HG03442 (cell line): ENCODE results near the gene KCNAB2.

Experiments
- ATAC-seq: cut with Tn5 transposase; IDR thresholded peaks from one replicate; pipeline ENCODE4 v1.9.1; 2021; ENCODE audit warnings: mild to moderate bottlenecking, moderate library complexity; ENCODE audit not compliant: unreplicated experiment

KCNAB2 gene

DNA sequence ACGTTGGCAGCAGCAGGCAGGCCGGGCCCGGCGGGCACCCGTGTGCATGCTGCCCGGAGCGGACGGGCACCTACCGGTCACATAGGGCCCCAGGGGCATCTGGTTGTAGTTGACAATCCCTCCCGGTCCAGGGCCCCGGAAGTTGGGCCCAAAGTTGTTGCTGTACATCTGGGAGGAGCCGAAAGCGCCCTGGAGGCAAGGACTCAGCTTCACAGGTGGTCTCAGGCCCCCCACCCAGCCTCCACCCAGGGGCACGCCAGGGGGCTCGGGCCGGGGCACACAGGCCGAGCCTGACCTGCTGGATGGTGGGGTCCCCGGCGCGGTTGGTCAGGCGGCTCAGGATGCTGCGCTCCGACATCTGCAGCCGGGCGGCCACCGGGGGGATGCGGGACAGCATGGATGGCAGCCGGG is 60.6 kb downstream of the KCNAB2 start:
- ATAC-seq, result no peak

DNA sequence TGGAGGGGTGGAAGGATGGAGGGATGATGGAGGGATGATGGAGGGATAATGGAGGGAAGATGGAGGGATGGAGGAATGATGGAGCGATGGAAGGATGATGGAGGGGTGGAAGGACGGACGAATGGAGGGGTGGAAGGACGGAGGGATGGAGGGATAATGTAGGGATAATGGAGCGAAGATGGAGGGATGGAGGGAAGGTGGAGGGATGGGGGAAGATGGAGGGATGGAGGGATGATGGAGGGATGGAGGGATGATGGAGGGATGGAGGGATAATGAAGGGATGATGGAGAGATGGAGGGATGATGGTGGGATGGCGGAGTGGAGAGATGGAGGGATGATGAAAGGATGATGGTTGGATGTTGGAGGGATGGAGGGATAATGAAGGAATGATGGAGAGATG is 61.3 kb downstream of the KCNAB2 start:
- no peak for ATAC-seq

- no peak for ATAC-seq
Observed at GRCh38 chr1:6107409-6108356, 62.0 kb downstream of the KCNAB2 start.

DNA sequence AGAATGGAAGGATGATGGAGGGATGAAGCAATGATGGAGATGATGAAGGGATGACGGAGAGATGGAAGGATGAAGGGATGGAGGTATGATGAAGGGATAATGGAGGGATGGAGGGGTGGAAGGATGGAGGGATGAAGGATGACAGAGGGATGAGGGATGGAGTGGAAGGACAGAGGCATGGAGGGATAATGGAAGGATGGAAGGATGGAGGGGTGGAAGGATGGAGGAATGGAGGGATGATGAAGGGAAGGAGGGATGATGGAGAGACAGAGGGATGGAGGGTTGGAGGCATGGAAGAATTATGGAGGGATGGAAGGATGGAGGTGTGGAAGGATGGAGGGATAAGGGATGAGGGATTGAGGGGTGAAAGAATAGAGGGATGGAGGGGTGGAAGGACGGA is 62.8 kb downstream of the KCNAB2 start:
- no peak for ATAC-seq

- ATAC-seq, result no peak
Observed at GRCh38 chr1:6108937-6109614, 63.4 kb downstream of the KCNAB2 start.

DNA sequence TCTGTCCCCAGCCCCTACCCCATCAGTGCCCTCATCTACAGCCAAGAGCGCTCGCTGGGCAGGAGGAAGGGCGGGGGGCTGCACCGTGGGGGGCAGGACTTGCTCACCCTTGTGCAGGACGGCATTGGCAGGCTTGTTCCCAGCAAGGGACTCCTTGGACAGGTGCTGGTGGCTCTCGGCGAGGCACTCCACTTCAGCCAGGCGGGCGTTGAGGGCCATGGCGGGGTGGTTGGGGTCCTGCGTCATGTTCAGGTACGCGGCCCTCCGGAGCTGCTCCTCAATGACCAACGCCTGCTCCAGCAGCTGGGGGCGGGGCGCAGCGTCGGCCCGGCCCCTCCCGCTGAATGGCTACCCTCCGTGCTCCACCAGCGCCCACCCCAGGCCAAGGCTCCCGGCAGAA is 64.0 kb downstream of the KCNAB2 start:
- no peak for ATAC-seq

DNA sequence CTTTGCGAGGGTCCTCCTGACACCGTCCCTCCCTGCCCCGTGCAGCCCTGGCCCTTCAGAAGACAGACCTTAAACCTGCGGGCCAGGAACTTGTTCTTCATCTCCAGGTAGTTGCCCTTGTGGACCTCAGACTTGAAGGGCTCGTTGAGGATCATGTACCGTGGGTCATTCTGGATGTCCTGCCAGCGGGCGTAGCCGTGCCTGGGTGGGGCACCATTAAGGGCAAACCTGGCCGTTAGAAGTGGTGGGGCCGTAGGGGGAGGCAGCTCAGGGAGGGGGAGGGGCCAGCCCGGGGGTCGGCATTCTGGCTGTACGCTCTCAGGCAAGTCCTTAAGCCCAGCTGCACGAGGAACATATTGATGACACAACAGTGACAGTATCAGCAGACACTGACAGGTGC is 64.6 kb downstream of the KCNAB2 start:
- ATAC-seq, result no peak

- no peak for ATAC-seq
Observed at GRCh38 chr1:6111571-6111970, 65.9 kb downstream of the KCNAB2 start.

DNA sequence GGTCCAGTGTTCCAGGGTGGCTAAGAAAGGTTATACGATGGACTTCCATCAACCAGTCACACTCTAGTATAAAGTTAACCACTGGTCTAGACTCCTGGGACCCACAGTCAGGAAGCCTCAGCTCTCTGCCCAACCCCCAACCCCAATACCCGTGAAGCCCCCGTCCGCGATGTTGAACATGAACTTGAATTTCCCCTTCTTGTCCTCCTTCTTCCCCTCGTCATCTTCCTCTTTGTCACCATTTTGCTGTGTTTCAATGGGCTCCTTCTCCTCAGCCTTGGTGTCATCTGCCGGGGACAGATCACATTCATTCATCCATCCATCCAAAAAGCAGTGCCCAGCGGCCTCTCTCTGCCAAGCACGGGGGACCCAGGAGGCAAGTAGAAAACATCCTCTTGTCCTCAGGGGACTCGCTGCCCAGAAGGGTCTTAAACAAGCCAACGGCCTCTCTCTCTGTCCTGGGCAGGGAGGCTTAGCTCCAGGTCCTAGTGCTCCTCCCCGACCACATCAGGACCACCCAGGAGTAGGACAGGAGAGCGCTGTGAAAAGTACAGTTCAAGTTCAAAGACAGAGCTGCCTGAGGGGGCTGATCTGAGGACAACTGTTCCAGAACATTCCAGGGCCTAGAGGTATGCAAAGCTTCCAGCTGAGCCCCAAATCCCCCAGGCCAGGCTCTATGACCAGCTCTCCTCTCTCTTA is 66.5 kb downstream of the KCNAB2 start:
- ATAC-seq, result no peak

GRCh38 chr1:6112690-6113005 is 67.0 kb downstream of the KCNAB2 start:
- ATAC-seq, result no peak

- ATAC-seq, result no peak
Observed at GRCh38 chr1:6113116-6113515, 67.4 kb downstream of the KCNAB2 start.

GRCh38 chr1:6113745-6114144 is 68.1 kb downstream of the KCNAB2 start:
- ATAC-seq, result no peak

DNA sequence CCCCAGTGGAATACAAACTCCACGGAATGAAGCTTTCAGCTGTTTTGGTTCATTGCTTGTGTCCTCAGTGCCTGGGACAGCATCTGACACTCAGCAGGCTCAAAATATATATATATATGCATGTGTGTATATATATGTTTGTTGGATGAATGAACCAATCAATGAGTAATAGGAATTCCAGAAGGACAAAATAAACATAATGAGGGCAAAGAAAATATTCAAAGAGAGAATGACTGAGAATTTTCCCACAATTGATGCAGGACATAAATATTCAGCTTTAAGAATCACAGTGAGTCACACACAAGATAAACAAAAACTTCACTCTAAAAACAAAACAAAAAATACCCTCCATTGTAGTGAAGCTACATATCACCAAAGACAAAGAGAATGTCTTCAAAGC is 70.4 kb downstream of the KCNAB2 start:
- ATAC-seq, result no peak

DNA sequence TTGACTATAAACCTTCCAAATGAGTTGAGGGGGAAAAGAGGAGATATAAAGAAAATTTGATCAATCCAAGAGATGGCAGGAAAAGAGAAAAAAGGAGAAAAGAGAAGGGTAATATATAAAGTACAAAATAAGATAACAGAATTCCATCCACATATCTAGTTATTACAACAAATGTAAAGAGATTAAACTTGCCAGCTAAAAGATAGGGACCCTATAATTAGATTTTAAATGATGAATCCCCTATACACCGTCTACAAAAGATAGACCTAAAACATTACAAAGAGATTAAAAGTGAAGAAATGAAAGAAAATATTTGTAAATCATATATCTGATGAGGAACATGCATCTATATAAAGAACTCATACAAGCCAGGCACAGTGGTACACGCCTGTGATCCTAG is 71.4 kb downstream of the KCNAB2 start:
- ATAC-seq, result no peak

GRCh38 chr1:6117624-6118023 is 71.9 kb downstream of the KCNAB2 start:
- ATAC-seq, result no peak

- no peak for ATAC-seq
Observed at GRCh38 chr1:6118415-6118814, 72.7 kb downstream of the KCNAB2 start.

DNA sequence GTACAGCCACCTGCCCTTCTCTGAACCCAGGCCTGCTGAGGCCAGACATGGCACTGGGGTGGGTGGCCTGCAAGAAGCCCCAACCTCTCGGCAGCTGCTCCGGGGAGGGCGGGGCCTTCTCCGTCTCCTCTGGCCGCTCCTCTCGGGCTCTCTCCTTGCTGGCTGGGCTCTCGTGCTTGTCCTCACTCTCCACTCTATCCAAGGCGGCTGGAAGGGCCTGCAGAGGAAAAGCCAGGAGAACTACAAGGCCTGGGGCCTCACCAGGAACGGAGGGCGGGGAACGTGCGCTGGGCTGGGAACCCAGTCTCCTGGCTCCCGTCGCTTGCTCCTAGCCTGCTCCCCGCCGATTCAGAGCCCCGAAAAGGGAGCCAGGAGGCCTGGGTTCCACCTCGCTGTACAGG is 75.3 kb downstream of the KCNAB2 start:
- no peak for ATAC-seq

GRCh38 chr1:6121651-6122370 is 76.1 kb downstream of the KCNAB2 start:
- ATAC-seq, result no peak

- ATAC-seq, result no peak
Observed at GRCh38 chr1:6123083-6123482, 77.4 kb downstream of the KCNAB2 start.

- ATAC-seq, result no peak
Observed at GRCh38 chr1:6123816-6124215, 78.1 kb downstream of the KCNAB2 start.

DNA sequence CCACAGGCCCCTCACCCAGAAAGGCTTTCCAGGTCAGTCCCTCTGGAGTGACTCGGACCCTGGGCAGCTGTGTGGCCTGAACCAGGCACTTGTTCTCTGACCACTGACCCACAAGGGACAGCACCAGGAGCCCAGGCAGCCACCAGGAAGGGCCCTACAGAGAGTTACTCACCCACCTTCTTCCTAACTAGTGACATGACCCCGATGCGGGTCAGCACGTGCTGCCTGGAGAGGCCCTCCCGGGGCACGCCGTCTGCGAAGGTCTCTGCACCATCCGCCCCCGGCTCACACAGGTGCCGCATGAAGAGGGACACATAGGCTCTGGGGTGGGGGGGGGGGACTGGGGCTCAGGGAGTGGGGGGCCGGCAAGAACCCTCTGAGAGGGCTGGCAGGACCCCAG is 78.7 kb downstream of the KCNAB2 start:
- no peak for ATAC-seq
